ENCODE results near the gene UPK3A.
A peak's percentile ranks its signal among the peaks of the same experiment; 100 is the strongest.

The UPK3A gene

GRCh38 chr22:45295492-45295891 lies 10.7 kb downstream of the UPK3A start:
- Histone ChIP-seq H3K18ac (ENCODE audit: low read length) (no peak overlapping the region), H4K8ac (ENCODE audit: low read depth, low read length) (no peak overlapping the region), H2BK12ac (ENCODE audit: low read length) (no peak overlapping the region), H3K27ac (replicated peaks; ENCODE audit: low read length) (no peak overlapping the region), H2BK120ac (ENCODE audit: low read depth, low read length) (no peak overlapping the region), H3K27me3 (ENCODE audit: control insufficient read depth in 3 of 3, insufficient read depth in 3 of 3, low read depth in 1 of 3, low read length in 3 of 3) (peaks cover 0 to 14% (median 2%) of the 10 kb centered on the region in 3 experiments), H3K4me3 (ENCODE audit: low read length in 2 of 2) (no peak overlapping the region), H3K14ac (ENCODE audit: low read length) (no peak overlapping the region), H3K4me1 (ENCODE audit: control insufficient read depth in 2 of 2, insufficient read depth in 1 of 2, low read depth in 1 of 2, low read length in 2 of 2) (peaks cover 10 to 13% of the 10 kb centered on the region in 2 donors), H3K4ac (ENCODE audit: low read length) (no peak overlapping the region), H3K9me3 (replicated peaks in 1 of 2; ENCODE audit: control insufficient read depth in 2 of 2, insufficient read depth in 1 of 2, low read depth in 1 of 2, low read length in 2 of 2) (peaks cover 0 to 5% of the 10 kb centered on the region in 2 donors), H2AFZ (ENCODE audit: low read length) (no peak overlapping the region), H2AK5ac (ENCODE audit: low read depth, low read length) (no peak overlapping the region), H3K9ac (ENCODE audit: low read depth, low read length, poor library complexity) (no peak overlapping the region), H3K23ac (ENCODE audit: low read depth, low read length, poor library complexity) (no peak overlapping the region), H2BK15ac (ENCODE audit: low read length) (no peak overlapping the region), H3K79me1 (ENCODE audit: low read depth, low read length) (no peaks in the 10 kb centered on the region), H2BK5ac (ENCODE audit: low read length) (no peak overlapping the region), H3K36me3 (replicated peaks in 1 of 2; ENCODE audit: control insufficient read depth in 2 of 2, insufficient read depth in 2 of 2, low read length in 2 of 2) (no peaks in the 10 kb centered on the region), H4K91ac (ENCODE audit: low read depth, low read length, poor library complexity) (no peak overlapping the region), H3K4me2 (ENCODE audit: insufficient read depth, low read length, poor library complexity, severe bottlenecking) (no peak overlapping the region)
- WGBS, 2 donors (ENCODE audit: extremely low coverage in 2 of 2, insufficient read length in 2 of 2, insufficient replicate concordance in 1 of 2): no CpG with 5 or more reads among the region's 9 CpGs
- no peak for DNase-seq (ENCODE audit: low spot score)

GRCh38 chr22:45296628-45297297 lies 12.0 kb downstream of the UPK3A start:
- H3K18ac ChIP-seq (ENCODE audit: low read length): peak overlapping the region; percentile 44
- H4K91ac ChIP-seq (ENCODE audit: low read depth, low read length, poor library complexity): no peak overlapping the region
- H3K4ac ChIP-seq (ENCODE audit: low read length): no peak overlapping the region
- H3K4me1 ChIP-seq (ENCODE audit: control insufficient read depth in 2 of 2, insufficient read depth in 1 of 2, low read depth in 1 of 2, low read length in 2 of 2): peaks cover 4 to 8% of the 10 kb centered on the region in 2 donors
- H3K27ac ChIP-seq (replicated peaks; ENCODE audit: low read length): no peak overlapping the region
- no peak overlapping the region for H2BK120ac ChIP-seq (ENCODE audit: low read depth, low read length)
- peaks cover 0 to 13% (median 0%) of the 10 kb centered on the region in 3 experiments for H3K27me3 ChIP-seq (ENCODE audit: control insufficient read depth in 3 of 3, insufficient read depth in 3 of 3, low read depth in 1 of 3, low read length in 3 of 3)
- H3K79me1 ChIP-seq (ENCODE audit: low read depth, low read length): no peaks in the 10 kb centered on the region
- H3K14ac ChIP-seq (ENCODE audit: low read length): no peak overlapping the region
- peaks cover 0 to 2% of the 10 kb centered on the region in 2 donors for H3K9me3 ChIP-seq (replicated peaks in 1 of 2; ENCODE audit: control insufficient read depth in 2 of 2, insufficient read depth in 1 of 2, low read depth in 1 of 2, low read length in 2 of 2)
- no peak overlapping the region for H3K4me3 ChIP-seq (ENCODE audit: low read length in 2 of 2)
- no peak overlapping the region for H3K9ac ChIP-seq (ENCODE audit: low read depth, low read length, poor library complexity)
- H2AFZ ChIP-seq (ENCODE audit: low read length): peak overlapping the region; percentile 87
- no peak for DNase-seq (ENCODE audit: low spot score)
- H2AK5ac ChIP-seq (ENCODE audit: low read depth, low read length): no peak overlapping the region
- WGBS, 2 donors (ENCODE audit: extremely low coverage in 2 of 2, insufficient read length in 2 of 2, insufficient replicate concordance in 1 of 2): no CpG with 5 or more reads among the region's 13 CpGs
- no peak overlapping the region for H3K23ac ChIP-seq (ENCODE audit: low read depth, low read length, poor library complexity)
- no peak overlapping the region for H3K4me2 ChIP-seq (ENCODE audit: insufficient read depth, low read length, poor library complexity, severe bottlenecking)
- no peak overlapping the region for H2BK12ac ChIP-seq (ENCODE audit: low read length)
- H2BK5ac ChIP-seq (ENCODE audit: low read length): no peak overlapping the region
- H4K8ac ChIP-seq (ENCODE audit: low read depth, low read length): no peak overlapping the region
- H3K36me3 ChIP-seq (replicated peaks in 1 of 2; ENCODE audit: control insufficient read depth in 2 of 2, insufficient read depth in 2 of 2, low read length in 2 of 2): no peaks in the 10 kb centered on the region
- peak overlapping the region; percentile 23 for H2BK15ac ChIP-seq (ENCODE audit: low read length)

GRCh38 chr22:45298934-45299505 lies 14.3 kb downstream of the UPK3A start:
- no peak overlapping the region for H3K27ac ChIP-seq (replicated peaks; ENCODE audit: low read length)
- H3K18ac ChIP-seq (ENCODE audit: low read length): peak overlapping the region; percentile 73
- H2BK5ac ChIP-seq (ENCODE audit: low read length): no peak overlapping the region
- no peak overlapping the region for H4K91ac ChIP-seq (ENCODE audit: low read depth, low read length, poor library complexity)
- H3K27me3 ChIP-seq (ENCODE audit: control insufficient read depth in 3 of 3, insufficient read depth in 3 of 3, low read depth in 1 of 3, low read length in 3 of 3): peaks cover 0 to 13% (median 0%) of the 10 kb centered on the region in 3 experiments
- H2BK120ac ChIP-seq (ENCODE audit: low read depth, low read length): no peak overlapping the region
- no peak overlapping the region for H2BK12ac ChIP-seq (ENCODE audit: low read length)
- no peak overlapping the region for H2BK15ac ChIP-seq (ENCODE audit: low read length)
- no peak overlapping the region for H4K8ac ChIP-seq (ENCODE audit: low read depth, low read length)
- no peak for DNase-seq (ENCODE audit: low spot score)
- H3K4me2 ChIP-seq (ENCODE audit: insufficient read depth, low read length, poor library complexity, severe bottlenecking): no peak overlapping the region
- no peaks in the 10 kb centered on the region for H3K36me3 ChIP-seq (replicated peaks in 1 of 2; ENCODE audit: control insufficient read depth in 2 of 2, insufficient read depth in 2 of 2, low read length in 2 of 2)
- H3K4ac ChIP-seq (ENCODE audit: low read length): no peak overlapping the region
- no peak overlapping the region for H3K14ac ChIP-seq (ENCODE audit: low read length)
- H2AK5ac ChIP-seq (ENCODE audit: low read depth, low read length): no peak overlapping the region
- H3K4me3 ChIP-seq (ENCODE audit: low read length in 2 of 2): no peak overlapping the region
- H3K9ac ChIP-seq (ENCODE audit: low read depth, low read length, poor library complexity): no peak overlapping the region
- H3K9me3 ChIP-seq (replicated peaks in 1 of 2; ENCODE audit: control insufficient read depth in 2 of 2, insufficient read depth in 1 of 2, low read depth in 1 of 2, low read length in 2 of 2): peaks cover 0 to 2% of the 10 kb centered on the region in 2 donors
- H3K23ac ChIP-seq (ENCODE audit: low read depth, low read length, poor library complexity): no peak overlapping the region
- H2AFZ ChIP-seq (ENCODE audit: low read length): peak overlapping the region; percentile 80
- H3K4me1 ChIP-seq (ENCODE audit: control insufficient read depth in 2 of 2, insufficient read depth in 1 of 2, low read depth in 1 of 2, low read length in 2 of 2): peaks cover 4 to 8% of the 10 kb centered on the region in 2 donors
- WGBS, 2 donors (ENCODE audit: extremely low coverage in 2 of 2, insufficient read length in 2 of 2, insufficient replicate concordance in 1 of 2): no CpG with 5 or more reads among the region's 15 CpGs
- H3K79me1 ChIP-seq (ENCODE audit: low read depth, low read length): no peaks in the 10 kb centered on the region

GRCh38 chr22:45302751-45303150 lies 18.0 kb downstream of the UPK3A start:
- no peak overlapping the region for H3K18ac ChIP-seq (ENCODE audit: low read length)
- DNase-seq (ENCODE audit: low spot score): no peak
- whole genome bisulfite sequencing, 2 donors (ENCODE audit: extremely low coverage in 2 of 2, insufficient read length in 2 of 2, insufficient replicate concordance in 1 of 2): no CpG with 5 or more reads among the region's 8 CpGs

More at GRCh38 chr22:45302751-45303150, 18.0 kb downstream of the UPK3A start:
- H3K27ac ChIP-seq (replicated peaks; ENCODE audit: low read length): no peak overlapping the region
- H3K9me3 ChIP-seq (replicated peaks in 1 of 2; ENCODE audit: control insufficient read depth in 2 of 2, insufficient read depth in 1 of 2, low read depth in 1 of 2, low read length in 2 of 2): peaks cover 0 to under 1% of the 10 kb centered on the region in 2 donors
- H3K4me2 ChIP-seq (ENCODE audit: insufficient read depth, low read length, poor library complexity, severe bottlenecking): no peak overlapping the region
- no peak overlapping the region for H2BK5ac ChIP-seq (ENCODE audit: low read length)
- no peak overlapping the region for H3K4me3 ChIP-seq (ENCODE audit: low read length in 2 of 2)
- no peak overlapping the region for H3K23ac ChIP-seq (ENCODE audit: low read depth, low read length, poor library complexity)
- no peak overlapping the region for H4K91ac ChIP-seq (ENCODE audit: low read depth, low read length, poor library complexity)
- H4K8ac ChIP-seq (ENCODE audit: low read depth, low read length): no peak overlapping the region
- no peak overlapping the region for H3K4ac ChIP-seq (ENCODE audit: low read length)
- no peak overlapping the region for H2AK5ac ChIP-seq (ENCODE audit: low read depth, low read length)
- H2BK12ac ChIP-seq (ENCODE audit: low read length): no peak overlapping the region
- H2BK15ac ChIP-seq (ENCODE audit: low read length): no peak overlapping the region
- H3K36me3 ChIP-seq (replicated peaks in 1 of 2; ENCODE audit: control insufficient read depth in 2 of 2, insufficient read depth in 2 of 2, low read length in 2 of 2): no peaks in the 10 kb centered on the region
- no peak overlapping the region for H3K9ac ChIP-seq (ENCODE audit: low read depth, low read length, poor library complexity)
- no peak overlapping the region for H2AFZ ChIP-seq (ENCODE audit: low read length)
- peaks cover 2 to 4% of the 10 kb centered on the region in 2 donors for H3K4me1 ChIP-seq (ENCODE audit: control insufficient read depth in 2 of 2, insufficient read depth in 1 of 2, low read depth in 1 of 2, low read length in 2 of 2)
- no peak overlapping the region for H3K14ac ChIP-seq (ENCODE audit: low read length)
- H3K27me3 ChIP-seq (ENCODE audit: control insufficient read depth in 3 of 3, insufficient read depth in 3 of 3, low read depth in 1 of 3, low read length in 3 of 3): peaks cover 0 to 13% (median 0%) of the 10 kb centered on the region in 3 experiments
- no peak overlapping the region for H2BK120ac ChIP-seq (ENCODE audit: low read depth, low read length)
- no peaks in the 10 kb centered on the region for H3K79me1 ChIP-seq (ENCODE audit: low read depth, low read length)

Data from neuronal stem cell (in vitro differentiated cells).